Measurements from ENCODE around the gene KCNH1. TPM values are rescaled to one million over a fixed set of nuclear protein-coding genes. Genes with fewer than 3 reads are reported as not detected.

KCNH1 gene
- total and polyA plus RNA-seq, 2 experiments from 2014 or later, result 0.03 to 0.17 TPM

DNA sequence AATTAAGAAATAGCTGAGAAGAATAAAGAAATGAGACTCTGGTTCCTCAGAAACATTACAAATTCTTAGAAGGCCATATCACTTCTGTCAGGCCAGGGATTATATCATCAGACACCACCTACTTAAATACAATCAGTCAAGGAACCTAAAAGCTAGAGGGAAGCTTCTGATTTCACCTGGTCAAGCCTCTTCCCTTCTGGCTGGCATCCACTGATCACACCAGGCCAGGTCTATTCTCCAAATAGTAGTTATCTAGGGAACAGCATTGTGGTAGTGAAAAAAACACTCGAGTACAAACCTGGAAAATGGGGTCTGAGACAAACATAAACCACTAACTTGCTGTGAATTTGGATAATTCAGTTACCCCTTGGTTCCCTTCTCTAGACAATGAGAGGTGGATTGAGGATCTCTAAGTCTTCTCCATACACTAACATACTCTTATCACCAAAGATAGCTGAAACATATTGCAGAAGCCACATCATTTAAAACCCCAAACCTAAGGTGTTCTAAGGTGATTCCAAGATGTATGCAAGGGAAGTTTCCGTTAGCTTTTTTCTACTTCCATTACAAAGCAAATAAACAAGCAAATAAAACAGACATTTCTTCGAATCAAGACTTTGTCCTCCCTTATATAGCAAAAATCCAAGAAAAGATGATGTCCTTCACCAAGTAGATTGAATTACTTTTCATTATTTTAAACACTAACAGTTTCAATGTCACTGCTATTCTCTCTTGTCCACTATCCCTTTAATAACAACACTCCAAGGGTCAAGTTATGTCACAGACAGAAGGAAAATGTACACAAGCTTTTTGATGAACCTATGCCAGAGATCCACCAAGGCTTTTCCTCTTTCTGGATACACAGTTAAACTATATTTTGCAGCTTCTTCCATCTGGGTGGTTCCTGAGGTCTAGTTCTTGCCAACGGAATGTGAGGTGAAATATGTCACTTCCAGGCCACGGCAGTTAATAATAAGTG is 212.9 kb downstream of the KCNH1 start:
- TF ChIP-seq EZH2 (IDR thresholded peaks at IDR 0.05; ENCODE audit: borderline replicate concordance) (no peak), EZH2phosphoT487 (IDR thresholded peaks at IDR 0.05; ENCODE audit: low read depth, severe bottlenecking, unreplicated experiment) (no peak)
- TF ChIP-seq, protein P1, sequence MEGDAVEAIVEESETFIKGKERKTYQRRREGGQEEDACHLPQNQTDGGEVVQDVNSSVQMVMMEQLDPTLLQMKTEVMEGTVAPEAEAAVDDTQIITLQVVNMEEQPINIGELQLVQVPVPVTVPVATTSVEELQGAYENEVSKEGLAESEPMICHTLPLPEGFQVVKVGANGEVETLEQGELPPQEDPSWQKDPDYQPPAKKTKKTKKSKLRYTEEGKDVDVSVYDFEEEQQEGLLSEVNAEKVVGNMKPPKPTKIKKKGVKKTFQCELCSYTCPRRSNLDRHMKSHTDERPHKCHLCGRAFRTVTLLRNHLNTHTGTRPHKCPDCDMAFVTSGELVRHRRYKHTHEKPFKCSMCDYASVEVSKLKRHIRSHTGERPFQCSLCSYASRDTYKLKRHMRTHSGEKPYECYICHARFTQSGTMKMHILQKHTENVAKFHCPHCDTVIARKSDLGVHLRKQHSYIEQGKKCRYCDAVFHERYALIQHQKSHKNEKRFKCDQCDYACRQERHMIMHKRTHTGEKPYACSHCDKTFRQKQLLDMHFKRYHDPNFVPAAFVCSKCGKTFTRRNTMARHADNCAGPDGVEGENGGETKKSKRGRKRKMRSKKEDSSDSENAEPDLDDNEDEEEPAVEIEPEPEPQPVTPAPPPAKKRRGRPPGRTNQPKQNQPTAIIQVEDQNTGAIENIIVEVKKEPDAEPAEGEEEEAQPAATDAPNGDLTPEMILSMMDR (IDR thresholded peaks at IDR 0.05; ENCODE audit: poor library complexity), result no peak
- Histone ChIP-seq H3K4me1 (ENCODE audit: insufficient read depth) (no peaks in the 10 kb centered on the region), H3K9me3 (ENCODE audit: low read depth) (no peaks in the 10 kb centered on the region), H3K79me2 (no peaks in the 10 kb centered on the region), H3K4me2 (no peak overlapping the region), H3K4me3 (no peak overlapping the region), H3K27ac (no peak overlapping the region), H2AFZ (no peak overlapping the region), H3K9me2 (replicated peaks; ENCODE audit: insufficient read depth) (no peaks in the 10 kb centered on the region), H4K20me1 (ENCODE audit: insufficient read depth, poor library complexity, severe bottlenecking) (no peaks in the 10 kb centered on the region), H3K36me3 (replicated peaks; ENCODE audit: insufficient read depth, low read depth) (no peaks in the 10 kb centered on the region), H3K27me3 (no peaks in the 10 kb centered on the region)
- 84% methylated on average over 5 of the region's 5 CpGs for WGBS (ENCODE audit: low lambda C conversion rate, missing lambda C conversion rate)
- DNase-seq (ENCODE audit: low spot score), result no peak

DNA sequence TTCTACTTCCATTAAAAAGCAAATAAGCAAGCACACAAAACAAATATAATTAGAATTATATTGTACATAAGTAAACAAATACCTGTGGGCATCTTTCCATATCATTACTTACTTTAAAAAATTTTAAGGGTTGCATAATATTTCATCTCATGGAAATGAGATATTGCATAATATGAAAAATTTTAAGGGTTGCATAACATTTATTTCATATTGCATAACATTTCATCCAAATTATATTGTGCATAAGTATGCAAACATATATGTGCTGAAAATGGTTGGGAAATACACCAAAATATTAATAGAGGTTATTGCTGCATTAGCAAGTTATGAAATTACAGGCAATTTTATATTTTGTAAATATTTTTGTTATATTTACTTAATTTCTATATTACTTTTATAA is 213.7 kb downstream of the KCNH1 start:
- TF ChIP-seq EZH2phosphoT487 (IDR thresholded peaks at IDR 0.05; ENCODE audit: low read depth, severe bottlenecking, unreplicated experiment) (no peak), EZH2 (IDR thresholded peaks at IDR 0.05; ENCODE audit: borderline replicate concordance) (no peak)
- TF ChIP-seq, protein P1 (IDR thresholded peaks at IDR 0.05; ENCODE audit: poor library complexity), result no peak
- Histone ChIP-seq H3K79me2 (no peaks in the 10 kb centered on the region), H3K4me2 (no peak overlapping the region), H4K20me1 (ENCODE audit: insufficient read depth, poor library complexity, severe bottlenecking) (no peaks in the 10 kb centered on the region), H3K9me3 (ENCODE audit: low read depth) (no peaks in the 10 kb centered on the region), H3K27ac (no peak overlapping the region), H3K27me3 (no peaks in the 10 kb centered on the region), H3K36me3 (replicated peaks; ENCODE audit: insufficient read depth, low read depth) (no peaks in the 10 kb centered on the region), H3K4me1 (ENCODE audit: insufficient read depth) (no peaks in the 10 kb centered on the region), H3K9me2 (replicated peaks; ENCODE audit: insufficient read depth) (no peaks in the 10 kb centered on the region), H3K4me3 (no peak overlapping the region), H2AFZ (no peak overlapping the region)
- DNase-seq (ENCODE audit: low spot score), result no peak

DNA sequence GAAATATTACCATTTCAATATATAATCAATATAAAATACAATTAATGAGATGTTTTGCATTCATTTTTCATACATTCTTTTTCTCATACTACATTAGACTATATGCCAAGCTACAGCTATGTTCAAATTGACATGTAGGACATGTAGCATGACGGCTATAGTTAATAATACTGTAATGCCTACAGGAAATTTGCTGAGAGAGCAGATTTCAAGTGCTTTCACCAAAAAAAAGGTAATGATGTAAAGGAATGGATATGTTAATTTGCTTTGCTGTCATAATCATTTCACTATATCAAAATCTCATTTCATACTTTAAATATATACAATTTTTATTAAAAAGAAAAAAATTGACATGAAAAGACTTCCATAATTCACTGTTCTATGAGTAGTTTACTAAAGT is 215.1 kb downstream of the KCNH1 start:
- TF ChIP-seq EZH2 (IDR thresholded peaks at IDR 0.05; ENCODE audit: borderline replicate concordance) (no peak), EZH2phosphoT487 (IDR thresholded peaks at IDR 0.05; ENCODE audit: low read depth, severe bottlenecking, unreplicated experiment) (no peak)
- TF ChIP-seq, protein P1 (IDR thresholded peaks at IDR 0.05; ENCODE audit: poor library complexity), result no peak
- 100% methylated on average over 1 of the region's 1 CpG for WGBS (ENCODE audit: low lambda C conversion rate, missing lambda C conversion rate)
- DNase-seq (ENCODE audit: low spot score), result no peak
- Histone ChIP-seq H3K27me3 (no peaks in the 10 kb centered on the region), H3K36me3 (replicated peaks; ENCODE audit: insufficient read depth, low read depth) (no peaks in the 10 kb centered on the region), H3K4me1 (ENCODE audit: insufficient read depth) (no peaks in the 10 kb centered on the region), H4K20me1 (ENCODE audit: insufficient read depth, poor library complexity, severe bottlenecking) (no peaks in the 10 kb centered on the region), H3K9me2 (replicated peaks; ENCODE audit: insufficient read depth) (no peaks in the 10 kb centered on the region), H3K27ac (no peak overlapping the region), H3K4me2 (no peak overlapping the region), H2AFZ (no peak overlapping the region), H3K9me3 (ENCODE audit: low read depth) (no peaks in the 10 kb centered on the region), H3K79me2 (no peaks in the 10 kb centered on the region), H3K4me3 (no peak overlapping the region)
